RWPE2 (cell line): Measurements from ENCODE around the gene B3GAT1.

ENCODE experiments used
- ATAC-seq: fragments of 200-7000 bp; cut with Tn5 transposase; 3 replicates; pipeline ENCODE4 v1.9.1; 2021; ENCODE audit warnings: low read depth
- DNase-seq: peaks from one replicate; pipeline ENCODE4 v3.0.0-alpha.2; 2020; ENCODE audit warnings: low spot score
- H3K27ac ChIP-seq: fragments of 450-650 bp; 2 replicates; pipeline ENCODE4 v1.5.1; 2017; ENCODE audit warnings: mild to moderate bottlenecking; ENCODE audit not compliant: poor library complexity, severe bottlenecking
- H3K27me3 ChIP-seq: fragments of 250-450 bp; sonication (Bioruptor Pico); 2 replicates; pipeline ENCODE4 v1.5.1; 2021; ENCODE audit warnings: mild to moderate bottlenecking, moderate library complexity; ENCODE audit not compliant: insufficient read depth, poor library complexity, severe bottlenecking
- H3K36me3 ChIP-seq: fragments of 250-450 bp; sonication (Bioruptor Pico); 2 replicates; pipeline ENCODE4 v1.5.1; 2020; ENCODE audit warnings: low read depth, mild to moderate bottlenecking, moderate library complexity
- H3K4me1 ChIP-seq: fragments of 250-450 bp; sonication (Bioruptor Pico); 2 replicates; pipeline ENCODE4 v1.5.1; 2021; ENCODE audit warnings: mild to moderate bottlenecking, moderate library complexity; ENCODE audit not compliant: insufficient read depth, poor library complexity, severe bottlenecking
- H3K4me3 ChIP-seq: fragments of 250-450 bp; sonication (Bioruptor Pico); 2 replicates; pipeline ENCODE4 v1.5.1; 2021; ENCODE audit warnings: mild to moderate bottlenecking, moderate library complexity; ENCODE audit not compliant: severe bottlenecking
- H3K9me3 ChIP-seq: fragments of 250-450 bp; sonication (Bioruptor Pico); 2 replicates; pipeline ENCODE4 v1.5.1; 2021; ENCODE audit warnings: mild to moderate bottlenecking, moderate library complexity; ENCODE audit not compliant: severe bottlenecking
- CTCF ChIP-seq: fragments of 450-650 bp; IDR thresholded peaks from one replicate; pipeline ENCODE4 v1.5.1; 2017; ENCODE audit warnings: mild to moderate bottlenecking, moderate library complexity; ENCODE audit not compliant: poor library complexity, severe bottlenecking

Gene B3GAT1

GRCh38 chr11:134416726-134417125, 4.7 kb upstream of the B3GAT1 start:
- Histone ChIP-seq H3K27ac (no peak overlapping the region), H3K9me3 (no peaks in the 10 kb centered on the region), H3K36me3 (no peaks in the 10 kb centered on the region), H3K4me1 (no peaks in the 10 kb centered on the region), H3K27me3 (peaks cover 40% of the 10 kb centered on the region), H3K4me3 (no peak overlapping the region)
- DNase-seq (no peak), ATAC-seq (no peak)
- TF ChIP-seq CTCF: no peak

DNA sequence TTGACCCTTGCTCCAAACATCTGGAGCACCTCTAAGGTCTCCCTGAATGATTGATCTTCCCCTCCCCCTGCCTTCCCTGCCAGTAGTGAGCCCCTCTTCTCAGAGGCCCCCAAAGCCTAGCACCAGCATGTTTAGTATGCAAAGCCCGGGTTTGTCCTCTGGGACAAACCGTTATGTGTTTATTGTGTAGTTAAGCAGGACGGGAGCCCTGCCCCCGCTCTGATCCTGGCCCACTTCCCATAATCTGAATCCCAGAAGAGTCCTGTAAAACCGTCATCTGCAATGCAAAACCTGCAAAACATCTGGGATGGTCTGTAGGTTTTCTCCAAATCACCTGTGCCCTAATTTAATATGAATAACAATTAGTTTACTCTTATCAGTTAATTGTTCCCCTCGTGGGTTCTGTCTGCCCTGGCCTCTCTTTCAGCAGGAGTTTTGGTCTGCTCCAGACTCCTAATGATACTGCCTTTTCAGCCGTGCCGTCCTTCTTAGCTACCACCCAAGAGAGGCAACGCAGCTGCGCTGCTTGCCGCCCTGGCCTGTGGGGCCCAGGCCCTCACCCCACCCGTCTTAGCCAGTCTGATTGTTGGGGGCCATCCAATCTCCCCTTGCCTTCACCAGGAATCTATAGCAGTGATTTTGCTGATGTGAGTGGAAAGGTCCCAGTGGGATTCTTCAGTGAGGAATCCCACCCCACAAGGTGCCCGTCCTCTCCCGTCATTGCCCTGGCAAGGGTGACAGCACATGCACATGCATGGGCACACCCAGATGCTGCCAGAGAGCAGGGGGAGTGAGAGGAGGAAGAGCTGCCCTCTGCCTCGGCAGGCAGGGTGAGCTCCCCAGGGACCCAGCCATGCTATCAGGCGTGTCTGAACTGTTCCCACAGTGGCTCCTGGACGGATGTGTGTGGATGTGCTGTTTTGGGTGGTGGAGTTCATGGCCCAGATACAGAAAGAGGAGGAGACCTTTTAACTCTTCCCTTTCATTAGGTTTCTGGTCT, 3.0 kb upstream of the B3GAT1 start:
- Histone ChIP-seq H3K27ac (no peak overlapping the region), H3K27me3 (peaks cover 55% of the 10 kb centered on the region), H3K36me3 (no peaks in the 10 kb centered on the region), H3K4me1 (no peaks in the 10 kb centered on the region), H3K9me3 (no peaks in the 10 kb centered on the region), H3K4me3 (no peak overlapping the region)
- DNase-seq (no peak), ATAC-seq (no peak)
- TF ChIP-seq CTCF: no peak

GRCh38 chr11:134413826-134414731, 2.0 kb upstream of the B3GAT1 start:
- Histone ChIP-seq H3K27me3 (peaks cover 65% of the 10 kb centered on the region), H3K4me3 (no peak overlapping the region), H3K4me1 (no peaks in the 10 kb centered on the region), H3K36me3 (no peaks in the 10 kb centered on the region), H3K9me3 (no peaks in the 10 kb centered on the region), H3K27ac (no peak overlapping the region)
- ATAC-seq (no peak), DNase-seq (no peak)
- TF ChIP-seq CTCF: no peak

DNA sequence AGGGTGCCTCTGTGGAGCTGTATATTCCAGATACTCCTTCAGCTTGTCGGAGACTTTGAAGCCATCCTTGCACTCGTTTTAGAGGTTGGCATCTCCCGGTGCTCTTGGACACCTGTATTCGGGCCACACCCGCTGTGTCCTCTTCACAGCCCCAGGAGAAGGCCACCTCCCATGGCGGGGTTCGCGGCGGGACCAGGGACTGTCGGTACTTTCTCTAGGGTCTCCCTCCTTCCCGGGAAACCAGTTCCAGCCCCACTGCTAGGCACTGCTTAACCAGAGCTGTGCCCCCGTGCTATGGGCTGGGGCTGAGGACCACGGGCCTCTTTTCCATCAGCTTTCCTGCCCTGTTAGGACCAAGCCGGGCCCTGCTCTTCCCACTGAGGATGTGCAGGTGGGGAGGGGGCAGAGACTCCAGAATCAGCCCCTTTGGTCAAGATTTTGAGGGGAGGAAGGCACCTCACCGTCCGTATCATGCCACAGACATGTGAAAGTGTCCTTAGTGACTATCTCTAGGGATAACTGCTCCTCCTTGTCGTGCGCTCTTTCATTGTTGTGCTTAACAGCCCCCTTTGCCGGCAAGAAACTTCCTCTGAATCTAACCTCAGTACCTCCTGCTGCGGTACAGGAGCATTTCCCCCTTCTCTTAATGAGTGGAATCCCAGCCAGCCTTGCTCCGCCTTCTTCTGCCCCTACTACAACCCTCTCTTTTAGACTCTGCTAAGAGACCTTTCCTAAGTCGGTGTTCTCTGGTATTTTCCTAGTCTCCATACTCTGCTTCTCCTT, 1.2 kb upstream of the B3GAT1 start:
- no peak overlapping the region for H3K27ac ChIP-seq
- DNase-seq: no peak
- H3K4me1 ChIP-seq: no peaks in the 10 kb centered on the region
- H3K36me3 ChIP-seq: no peaks in the 10 kb centered on the region
- peak; percentile 24; the same call in 2 of the 3 replicates for ATAC-seq
- no peak for TF ChIP-seq CTCF
- H3K4me3 ChIP-seq: no peak overlapping the region
- H3K27me3 ChIP-seq: peaks cover 63% of the 10 kb centered on the region
- H3K9me3 ChIP-seq: no peaks in the 10 kb centered on the region
